Erythroblast (primary cell): Measurements from ENCODE around the gene RPUSD1.

Experiments
- GATA1 ChIP-seq: IDR thresholded peaks from 2 replicates; pipeline ENCODE4 v1.6.1; 2011; ENCODE audit warnings: low read depth, mild to moderate bottlenecking, control low read depth, low read length, moderate library complexity
- POLR2A ChIP-seq: IDR thresholded peaks from 2 replicates; pipeline ENCODE4 v1.6.1; 2011; ENCODE audit warnings: mild to moderate bottlenecking, low read length

- TF ChIP-seq POLR2A (no peak), GATA1 (no peak)
Measured at GRCh38 chr16:818592-818991, 30.4 kb upstream of the RPUSD1 start.
